ENCODE results near the gene DGAT2L6.

DNA sequence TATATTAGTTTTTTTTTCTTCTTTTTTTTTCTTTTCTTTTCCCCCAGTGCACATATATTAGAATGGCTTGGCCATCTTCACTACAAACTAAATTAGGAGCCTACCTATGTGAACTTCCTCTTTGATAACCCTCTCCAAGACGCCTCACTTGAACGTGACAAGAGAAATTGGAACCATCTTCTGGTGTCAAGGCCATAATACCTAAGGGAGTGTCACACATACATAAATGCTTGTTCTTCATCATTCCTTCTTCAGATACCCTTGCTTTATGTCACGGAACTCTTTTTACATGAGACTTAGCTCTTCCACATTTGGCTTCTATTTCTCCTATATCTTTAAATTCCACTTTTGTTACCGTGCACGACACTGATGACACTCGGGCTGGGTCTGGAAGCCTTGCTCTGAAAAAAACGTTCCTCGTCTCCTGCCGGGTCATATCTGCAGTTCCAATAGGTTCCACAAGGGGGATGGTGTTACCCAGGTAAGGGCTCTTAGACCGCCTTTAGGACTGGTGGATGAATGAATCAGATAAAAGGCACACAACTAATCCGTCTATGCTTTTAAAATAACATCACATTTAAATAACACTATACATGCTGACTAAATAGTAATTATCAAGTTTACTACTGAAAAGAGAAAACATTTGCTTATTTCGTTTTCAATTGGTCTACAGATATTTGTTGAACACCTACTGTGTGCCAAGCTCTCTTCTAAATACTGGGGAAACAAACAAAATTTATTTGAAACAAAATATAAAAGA, 19.9 kb downstream of the DGAT2L6 start:
- TF ChIP-seq, protein P1, sequence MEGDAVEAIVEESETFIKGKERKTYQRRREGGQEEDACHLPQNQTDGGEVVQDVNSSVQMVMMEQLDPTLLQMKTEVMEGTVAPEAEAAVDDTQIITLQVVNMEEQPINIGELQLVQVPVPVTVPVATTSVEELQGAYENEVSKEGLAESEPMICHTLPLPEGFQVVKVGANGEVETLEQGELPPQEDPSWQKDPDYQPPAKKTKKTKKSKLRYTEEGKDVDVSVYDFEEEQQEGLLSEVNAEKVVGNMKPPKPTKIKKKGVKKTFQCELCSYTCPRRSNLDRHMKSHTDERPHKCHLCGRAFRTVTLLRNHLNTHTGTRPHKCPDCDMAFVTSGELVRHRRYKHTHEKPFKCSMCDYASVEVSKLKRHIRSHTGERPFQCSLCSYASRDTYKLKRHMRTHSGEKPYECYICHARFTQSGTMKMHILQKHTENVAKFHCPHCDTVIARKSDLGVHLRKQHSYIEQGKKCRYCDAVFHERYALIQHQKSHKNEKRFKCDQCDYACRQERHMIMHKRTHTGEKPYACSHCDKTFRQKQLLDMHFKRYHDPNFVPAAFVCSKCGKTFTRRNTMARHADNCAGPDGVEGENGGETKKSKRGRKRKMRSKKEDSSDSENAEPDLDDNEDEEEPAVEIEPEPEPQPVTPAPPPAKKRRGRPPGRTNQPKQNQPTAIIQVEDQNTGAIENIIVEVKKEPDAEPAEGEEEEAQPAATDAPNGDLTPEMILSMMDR (IDR thresholded peaks at IDR 0.05; ENCODE audit: poor library complexity, severe bottlenecking): peak; percentile 21
- TF ChIP-seq EP300 (conservative IDR thresholded peaks at IDR 0.05; ENCODE audit: poor library complexity, severe bottlenecking) (no peak), EZH2 (IDR thresholded peaks at IDR 0.05; ENCODE audit: borderline replicate concordance, insufficient read depth, low read length, poor library complexity, severe bottlenecking) (no peak), POLR2AphosphoS5 (IDR thresholded peaks at IDR 0.05) (no peak), RAD21 (conservative IDR thresholded peaks at IDR 0.05) (no peak)
